HUES48 (cell line): Measurements from ENCODE around the gene SPECC1.
A peak's percentile ranks its signal among the peaks of the same experiment; 100 is the strongest.

Source experiments
- H3K27ac ChIP-seq: one replicate; pipeline ENCODE4 v1.7.0; 2013; ENCODE audit warnings: low read depth, low read length, inconsistent platforms
- H3K27me3 ChIP-seq: 2 replicates; pipeline ENCODE4 v1.6.1; 2013; ENCODE audit warnings: mild to moderate bottlenecking, low read length; ENCODE audit not compliant: control insufficient read depth, insufficient read depth
- H3K36me3 ChIP-seq: 2 replicates; pipeline ENCODE4 v1.6.1; 2013; ENCODE audit warnings: low read length; ENCODE audit not compliant: control insufficient read depth, insufficient read depth
- H3K4me1 ChIP-seq: 2 replicates; pipeline ENCODE4 v1.6.1; 2013; ENCODE audit warnings: mild to moderate bottlenecking, low read length; ENCODE audit not compliant: control insufficient read depth, insufficient read depth
- H3K4me3 ChIP-seq: 2 replicates; pipeline ENCODE4 v1.5.1; 2013; ENCODE audit warnings: mild to moderate bottlenecking, low read depth, low read length
- H3K9ac ChIP-seq: 2 replicates; pipeline ENCODE4 v1.6.1; 2013; ENCODE audit warnings: mild to moderate bottlenecking, low read depth, low read length, moderate library complexity
- H3K9me3 ChIP-seq: 2 replicates; pipeline ENCODE4 v1.6.1; 2013; ENCODE audit warnings: low read length; ENCODE audit not compliant: control insufficient read depth, insufficient read depth

Gene SPECC1

DNA sequence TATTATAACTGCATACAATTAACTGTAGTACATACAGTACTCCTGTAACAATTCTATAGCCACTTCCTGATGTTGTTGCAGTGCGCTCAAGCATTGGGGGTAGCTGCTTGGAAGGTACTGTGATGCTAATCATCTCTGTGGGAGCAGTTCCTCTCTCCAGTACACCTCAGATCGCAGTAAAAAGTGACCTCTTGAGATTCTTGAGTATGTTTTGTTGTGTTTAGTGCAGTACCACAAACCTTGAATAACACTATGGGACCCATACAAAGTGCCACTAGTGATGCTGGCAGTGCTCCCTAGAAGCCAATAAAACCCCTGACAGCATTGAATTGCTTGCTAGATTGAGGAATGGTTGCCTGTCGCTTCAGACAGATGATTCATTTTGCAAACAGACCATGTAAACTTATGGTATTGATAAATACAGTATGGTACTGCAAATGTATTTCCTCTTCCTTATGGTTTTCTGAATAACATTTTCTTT, 193.0 kb downstream of the SPECC1 start:
- peak overlapping the region; percentile 82 for H3K27ac ChIP-seq

DNA sequence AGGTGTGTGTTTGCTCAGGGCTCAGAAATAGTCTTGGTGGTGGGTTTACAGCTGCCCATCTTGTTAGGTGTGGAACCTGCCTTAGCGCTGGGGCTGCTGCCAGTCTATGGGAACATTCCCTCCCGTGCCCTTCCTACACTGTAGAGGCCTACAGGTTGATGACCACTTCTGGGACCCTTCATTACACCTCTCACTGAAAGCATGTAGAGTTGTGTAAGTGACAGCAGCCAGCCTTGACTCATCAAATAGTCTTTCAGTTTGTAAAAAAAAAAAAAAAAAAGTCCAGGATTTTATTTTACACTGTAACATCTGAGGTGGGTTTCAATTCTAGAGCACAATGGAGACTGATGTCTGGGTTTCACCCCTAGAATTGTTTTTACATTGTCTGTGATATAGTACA, 193.9 kb downstream of the SPECC1 start:
- peaks cover 54% of the 10 kb centered on the region for H3K4me1 ChIP-seq
- H3K36me3 ChIP-seq = peaks cover 13% of the 10 kb centered on the region

More for the DNA sequence above, 193.0 kb downstream of the SPECC1 start:
- Histone ChIP-seq H3K9me3 (peaks cover 5% of the 10 kb centered on the region), H3K36me3 (peaks cover 13% of the 10 kb centered on the region), H3K9ac (no peak overlapping the region), H3K4me1 (peaks cover 53% of the 10 kb centered on the region), H3K4me3 (peak overlapping the region; percentile 41), H3K27me3 (no peaks in the 10 kb centered on the region)

DNA sequence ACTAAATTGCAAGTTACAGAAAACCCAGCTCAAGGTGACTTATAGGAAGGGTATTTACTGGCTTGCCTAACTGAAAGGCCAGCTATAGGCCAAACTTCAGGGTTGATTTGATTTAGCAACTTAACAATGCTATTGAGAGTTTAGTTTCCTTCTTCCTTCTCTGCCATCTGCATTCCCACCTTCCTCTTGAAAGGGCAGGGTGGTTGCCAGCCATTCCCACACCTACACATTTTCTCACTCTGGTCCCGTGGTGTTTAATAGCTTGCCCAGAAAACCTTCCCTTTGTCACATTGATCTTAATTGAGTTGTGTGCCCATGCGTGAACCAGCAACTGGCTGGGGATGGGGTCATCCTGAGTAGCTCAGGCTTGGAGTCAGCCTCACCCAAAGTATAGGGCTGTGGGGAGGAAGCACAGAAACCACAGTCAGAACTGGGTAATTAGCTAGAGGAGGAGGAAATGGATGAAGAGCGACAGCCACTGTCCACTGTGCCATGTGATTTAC, 194.7 kb downstream of the SPECC1 start:
- no peak overlapping the region for H3K27ac ChIP-seq
- peaks cover 13% of the 10 kb centered on the region for H3K36me3 ChIP-seq
- H3K9me3 ChIP-seq = no peaks in the 10 kb centered on the region
- H3K4me1 ChIP-seq = peaks cover 54% of the 10 kb centered on the region
- no peak overlapping the region for H3K4me3 ChIP-seq
- H3K9ac ChIP-seq = no peak overlapping the region
- no peaks in the 10 kb centered on the region for H3K27me3 ChIP-seq

More for the DNA sequence above, 193.9 kb downstream of the SPECC1 start:
- Histone ChIP-seq H3K4me3 (no peak overlapping the region), H3K9ac (no peak overlapping the region), H3K27ac (peak overlapping the region; percentile 82), H3K27me3 (no peaks in the 10 kb centered on the region), H3K9me3 (peaks cover 5% of the 10 kb centered on the region; the same call in 1 of the 2 replicates)

DNA sequence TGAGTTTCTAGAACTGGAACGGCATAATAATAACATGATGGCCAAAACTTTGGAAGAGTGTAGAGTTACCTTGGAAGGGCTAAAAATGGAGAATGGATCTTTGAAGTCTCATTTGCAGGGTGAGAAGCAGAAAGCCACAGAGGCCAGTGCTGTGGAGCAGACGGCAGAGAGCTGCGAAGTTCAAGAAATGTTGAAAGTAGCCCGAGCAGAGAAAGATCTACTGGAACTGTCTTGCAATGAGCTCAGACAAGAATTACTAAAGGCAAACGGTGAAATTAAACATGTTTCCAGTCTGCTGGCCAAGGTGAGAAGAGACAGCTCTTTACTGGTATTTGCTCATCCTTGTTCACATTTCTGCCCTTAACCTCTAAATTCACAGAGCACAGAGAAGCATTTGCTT, 196.4 kb downstream of the SPECC1 start:
- Histone ChIP-seq H3K4me1 (peaks cover 48% of the 10 kb centered on the region), H3K36me3 (peaks cover 13% of the 10 kb centered on the region), H3K27me3 (no peaks in the 10 kb centered on the region), H3K4me3 (no peak overlapping the region), H3K27ac (no peak overlapping the region), H3K9ac (no peak overlapping the region), H3K9me3 (no peaks in the 10 kb centered on the region)

DNA sequence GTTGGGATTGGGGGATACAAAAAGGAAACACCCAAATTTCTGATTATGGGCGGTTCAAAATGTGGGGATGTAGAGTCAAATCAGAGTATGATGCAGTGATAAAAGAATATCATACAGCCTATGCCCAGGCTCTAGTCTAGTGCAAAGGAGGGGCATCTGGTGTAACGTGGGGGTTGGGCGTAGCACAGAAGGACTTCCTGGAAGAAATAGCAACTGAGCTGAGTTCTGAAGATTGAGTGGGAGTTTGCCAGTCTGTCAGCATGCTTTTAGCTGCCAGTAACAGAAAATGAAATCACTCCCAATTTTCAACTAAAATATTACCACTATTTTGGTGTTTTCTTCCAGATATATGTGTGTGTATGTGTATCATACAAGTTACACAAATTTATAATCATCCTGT, 196.9 kb downstream of the SPECC1 start:
- no peak overlapping the region for H3K4me3 ChIP-seq
- H3K9ac ChIP-seq = no peak overlapping the region
- peaks cover 13% of the 10 kb centered on the region for H3K36me3 ChIP-seq
- H3K9me3 ChIP-seq = no peaks in the 10 kb centered on the region
- no peak overlapping the region for H3K27ac ChIP-seq
- H3K4me1 ChIP-seq = peaks cover 43% of the 10 kb centered on the region
- H3K27me3 ChIP-seq = no peaks in the 10 kb centered on the region

DNA sequence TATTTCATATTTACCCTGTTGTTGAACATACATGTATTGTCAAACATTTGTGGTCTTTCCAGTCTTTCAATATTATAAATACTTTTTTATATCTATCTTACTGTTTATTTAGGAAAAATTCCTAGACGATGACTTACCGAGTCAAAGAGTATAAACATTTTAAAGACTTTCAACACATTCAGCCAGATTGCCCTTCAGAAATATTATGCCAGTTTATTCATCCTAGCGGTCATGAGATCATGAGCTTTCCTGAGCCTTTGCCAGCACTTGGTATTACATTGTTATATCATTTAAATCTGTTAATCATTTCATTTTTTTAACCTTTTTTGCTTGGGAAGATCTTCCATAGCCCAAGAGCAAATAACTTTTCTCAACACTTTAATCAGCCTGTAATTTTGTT, 197.4 kb downstream of the SPECC1 start:
- Histone ChIP-seq H3K9me3 (no peaks in the 10 kb centered on the region), H3K36me3 (peaks cover 13% of the 10 kb centered on the region), H3K9ac (no peak overlapping the region), H3K4me1 (peaks cover 38% of the 10 kb centered on the region), H3K27ac (no peak overlapping the region), H3K4me3 (no peak overlapping the region), H3K27me3 (no peaks in the 10 kb centered on the region)

DNA sequence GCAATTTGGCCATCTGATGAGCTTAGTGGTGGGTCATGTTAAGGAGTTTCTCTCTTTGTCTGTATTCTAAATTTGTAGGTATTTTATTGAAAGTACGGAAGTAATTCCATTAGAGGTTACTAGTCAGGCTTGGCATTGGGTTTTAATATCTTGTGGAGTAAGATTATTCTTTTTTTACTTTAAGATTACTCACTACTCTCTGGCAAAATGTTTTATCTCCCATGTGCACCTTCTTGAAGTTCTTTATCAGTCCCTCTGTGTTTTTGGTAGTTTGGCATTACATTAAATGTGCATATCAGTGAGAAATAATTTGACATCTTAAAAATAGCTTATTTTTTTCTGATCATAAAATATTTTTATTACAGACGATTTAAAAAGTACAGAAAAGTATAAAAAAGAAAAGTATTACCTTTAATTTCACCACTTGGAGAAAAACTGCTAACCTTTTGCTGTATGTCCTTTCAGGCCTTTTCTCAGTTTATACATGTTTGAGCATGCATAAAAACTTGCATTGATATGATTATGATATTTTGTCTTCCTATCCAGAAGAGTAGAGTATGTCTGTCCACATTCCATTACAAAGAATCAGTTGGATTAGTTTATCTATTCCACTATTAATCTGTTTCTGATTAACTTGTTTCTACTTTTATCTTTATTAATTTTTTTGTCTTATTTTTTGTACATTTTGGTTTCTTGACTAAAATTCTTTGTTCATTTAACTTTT, 198.3 kb downstream of the SPECC1 start:
- peaks cover 18% of the 10 kb centered on the region for H3K36me3 ChIP-seq
- H3K9ac ChIP-seq = no peak overlapping the region
- H3K27ac ChIP-seq = no peak overlapping the region
- peaks cover 30% of the 10 kb centered on the region for H3K4me1 ChIP-seq
- H3K27me3 ChIP-seq = no peaks in the 10 kb centered on the region
- H3K4me3 ChIP-seq = no peak overlapping the region
- H3K9me3 ChIP-seq = no peaks in the 10 kb centered on the region

DNA sequence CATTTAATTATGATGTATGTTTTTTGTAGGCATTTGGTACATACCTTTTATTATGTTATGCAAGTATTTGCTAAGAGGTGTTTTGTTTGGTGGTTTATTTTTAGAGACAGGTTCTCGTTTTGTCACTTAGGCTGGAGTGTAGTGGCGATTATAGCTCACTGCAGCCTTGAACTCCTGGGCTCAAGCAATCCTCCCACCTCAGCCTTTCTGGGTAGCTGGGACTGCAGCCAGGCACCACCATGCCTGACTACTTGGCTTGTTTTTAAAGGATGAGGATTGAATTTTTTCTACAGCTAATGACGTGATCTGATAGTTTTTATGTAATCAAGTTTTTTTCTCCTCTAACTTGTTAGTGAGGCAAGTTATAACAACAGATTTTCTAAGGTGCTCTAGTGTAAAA, 199.6 kb downstream of the SPECC1 start:
- Histone ChIP-seq H3K36me3 (peaks cover 18% of the 10 kb centered on the region), H3K9me3 (no peaks in the 10 kb centered on the region), H3K27ac (no peak overlapping the region), H3K9ac (no peak overlapping the region), H3K4me1 (peaks cover 18% of the 10 kb centered on the region), H3K4me3 (no peak overlapping the region), H3K27me3 (no peaks in the 10 kb centered on the region)

DNA sequence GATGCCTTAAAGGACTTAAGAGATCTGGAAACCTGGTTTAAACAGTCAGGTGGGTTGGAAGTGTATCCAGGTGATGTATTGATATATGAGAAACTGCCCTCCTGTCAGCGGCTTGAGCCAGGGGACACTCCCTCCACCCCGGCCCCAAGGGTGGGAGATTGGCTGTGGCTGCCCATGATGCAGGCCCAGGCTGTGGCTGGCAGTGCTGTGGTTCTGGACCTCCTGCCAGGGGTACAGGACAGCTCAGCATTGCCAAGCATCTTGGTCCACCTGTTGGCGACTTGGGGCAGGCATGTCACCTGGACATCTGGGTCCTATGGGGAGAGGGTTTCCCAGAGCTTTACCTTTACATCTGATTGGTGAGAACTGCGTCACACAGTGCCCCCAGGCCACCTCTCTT, 201.0 kb downstream of the SPECC1 start:
- no peak overlapping the region for H3K4me3 ChIP-seq
- no peaks in the 10 kb centered on the region for H3K9me3 ChIP-seq
- peaks cover 18% of the 10 kb centered on the region for H3K4me1 ChIP-seq
- no peak overlapping the region for H3K9ac ChIP-seq
- H3K27ac ChIP-seq = no peak overlapping the region
- H3K36me3 ChIP-seq = peaks cover 7% of the 10 kb centered on the region; the same call in 1 of the 2 replicates
- no peaks in the 10 kb centered on the region for H3K27me3 ChIP-seq

DNA sequence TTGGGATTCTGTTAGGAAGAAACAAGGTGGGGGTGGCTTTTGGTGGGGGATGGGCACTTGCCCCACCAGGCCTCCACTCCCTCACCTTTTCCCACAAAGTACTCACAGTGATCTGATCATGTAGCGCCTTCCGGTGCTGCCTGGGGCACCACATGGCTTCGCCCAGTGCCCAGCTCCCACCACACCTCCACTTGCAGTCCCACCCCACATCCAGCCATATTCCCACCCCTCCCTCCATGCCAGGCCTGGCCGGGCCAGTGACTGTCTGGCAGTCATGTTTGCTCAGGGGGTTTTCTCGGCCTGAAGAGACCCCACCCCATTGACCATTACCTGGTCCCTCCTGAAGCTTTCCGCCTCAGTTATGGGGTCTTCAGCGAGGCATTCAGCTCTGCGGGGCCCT, 201.5 kb downstream of the SPECC1 start:
- Histone ChIP-seq H3K9me3 (no peaks in the 10 kb centered on the region), H3K4me1 (peaks cover 18% of the 10 kb centered on the region), H3K27me3 (no peaks in the 10 kb centered on the region), H3K36me3 (0 out of 2 replicates have a peak, but pooled peaks cover 5% of the 10 kb centered on the region), H3K9ac (no peak overlapping the region), H3K27ac (no peak overlapping the region), H3K4me3 (no peak overlapping the region)

DNA sequence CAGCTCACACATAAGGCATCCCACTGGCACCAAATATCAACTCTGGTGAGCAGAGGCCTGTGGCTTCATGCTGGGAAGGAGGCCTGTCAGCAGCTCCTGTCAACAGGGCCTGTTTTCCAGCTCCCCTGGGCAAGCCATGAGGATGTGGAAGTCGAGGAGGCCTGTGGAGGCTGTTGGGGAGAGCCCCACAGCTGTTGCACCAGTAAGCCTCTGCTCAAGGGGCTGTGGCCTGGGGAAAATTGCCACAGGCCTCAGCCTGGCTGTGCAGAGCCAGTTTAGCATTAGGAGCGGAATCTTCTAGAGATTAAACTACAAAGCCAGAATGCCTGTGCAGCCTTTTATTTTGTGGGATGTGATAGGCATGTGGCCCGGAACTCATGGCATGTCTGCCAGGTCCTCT, 202.1 kb downstream of the SPECC1 start:
- H3K27ac ChIP-seq = no peak overlapping the region
- H3K36me3 ChIP-seq = 0 out of 2 replicates have a peak, but pooled peaks cover 5% of the 10 kb centered on the region
- H3K4me1 ChIP-seq = peaks cover 18% of the 10 kb centered on the region
- no peaks in the 10 kb centered on the region for H3K9me3 ChIP-seq
- no peak overlapping the region for H3K4me3 ChIP-seq
- H3K9ac ChIP-seq = no peak overlapping the region
- H3K27me3 ChIP-seq = no peaks in the 10 kb centered on the region
